ENCODE measurements around the gene TTC32. TPM values are rescaled to one million over a fixed set of nuclear protein-coding genes. Genes with fewer than 3 reads are reported as not detected.
"Not testable (repeated sequence)": the region's sequence is repeated elsewhere in the genome, so short reads cannot be mapped to it uniquely, and the experiment has no call there.

The TTC32 gene
- total and polyA plus RNA-seq, 3 experiments from 2014 or later = 14.1 to 24.2 (median 15.7) TPM

GRCh38 chr2:19895535-19895934 is 6.2 kb downstream of the TTC32 start:
- H3K9me3 ChIP-seq (ENCODE audit: low read length) = no peaks in the 10 kb centered on the region
- peaks cover 46 to 74% (median 62%) of the 10 kb centered on the region in 3 donors for H3K4me1 Mint-ChIP-seq
- H3K4me3 Mint-ChIP-seq = peak overlapping the region in 1 of 7 donors; percentile 27
- H3K27ac ChIP-seq (ENCODE audit: low read depth, low read length) = peak overlapping the region; percentile 34
- H3K9me3 Mint-ChIP-seq = no peaks in the 10 kb centered on the region
- H3K36me3 ChIP-seq (ENCODE audit: insufficient read depth, low read length) = no peaks in the 10 kb centered on the region
- peaks cover 45% of the 10 kb centered on the region for H3K4me1 ChIP-seq (ENCODE audit: insufficient read depth, low read length)
- no peak overlapping the region for H3K4me3 ChIP-seq (ENCODE audit: low read length)
- no peaks in the 10 kb centered on the region for H3K27me3 Mint-ChIP-seq
- no peaks in the 10 kb centered on the region for H3K27me3 ChIP-seq (ENCODE audit: insufficient read depth, low read length, poor library complexity, severe bottlenecking)
- ChIA-PET CTCF (interaction anchor here (1.1 kb wide), 1 partner anchor 9 kb away, joined by 3 read pairs; no protein-coding TSS in a partner anchor), POLR2A (no interaction called here)
- peak overlapping the region in 2 of 8 donors; percentile 39 to 55 for H3K27ac Mint-ChIP-seq
- H3K36me3 Mint-ChIP-seq = peaks cover 0 to 33% (median 9%) of the 10 kb centered on the region in 3 donors
- DNase-seq = no peak

GRCh38 chr2:19894134-19894792 is 7.5 kb downstream of the TTC32 start:
- no peak overlapping the region for H3K27ac ChIP-seq (ENCODE audit: low read depth, low read length)

DNA sequence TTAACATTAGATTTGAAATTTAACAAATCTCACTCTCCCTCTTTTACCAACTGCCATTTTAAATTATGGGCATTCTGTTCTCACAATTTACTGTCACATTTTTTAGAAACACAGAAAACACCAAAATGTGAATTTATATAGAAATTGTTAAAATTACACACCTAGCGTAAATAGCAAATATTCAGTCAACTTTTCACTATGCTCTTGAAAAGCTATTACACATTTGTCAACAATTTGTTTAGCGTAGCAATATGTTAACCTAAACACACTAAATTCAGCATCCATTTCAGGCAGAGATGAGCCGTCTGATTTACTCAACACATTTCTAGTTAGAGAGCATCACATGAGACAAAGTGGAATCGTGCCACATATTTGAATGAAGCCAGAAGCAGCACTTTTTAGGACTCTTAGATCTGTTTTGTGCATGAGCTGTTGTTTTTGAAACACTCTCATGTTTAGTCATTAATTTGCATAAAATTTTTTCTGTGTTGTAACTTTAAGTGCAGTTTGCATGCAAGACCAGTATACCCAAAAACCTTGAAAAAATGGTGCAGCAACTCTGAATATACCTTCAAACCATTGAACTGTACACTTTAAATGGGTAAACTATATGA is 8.2 kb downstream of the TTC32 start:
- Mint-ChIP-seq H3K4me3 (no peak overlapping the region), H3K27ac (peak overlapping the region in 2 of 8 donors; percentile 45 to 68), H3K36me3 (peaks cover 0 to 31% (median 9%) of the 10 kb centered on the region in 3 donors), H3K4me1 (peaks cover 34 to 64% (median 53%) of the 10 kb centered on the region in 3 donors), H3K9me3 (no peaks in the 10 kb centered on the region), H3K27me3 (no peaks in the 10 kb centered on the region)
- Histone ChIP-seq H3K9me3 (ENCODE audit: low read length) (no peaks in the 10 kb centered on the region), H3K4me3 (ENCODE audit: low read length) (no peak overlapping the region), H3K36me3 (ENCODE audit: insufficient read depth, low read length) (no peaks in the 10 kb centered on the region), H3K27me3 (ENCODE audit: insufficient read depth, low read length, poor library complexity, severe bottlenecking) (no peaks in the 10 kb centered on the region), H3K27ac (ENCODE audit: low read depth, low read length) (no peak overlapping the region), H3K4me1 (ENCODE audit: insufficient read depth, low read length) (peaks cover 32% of the 10 kb centered on the region)
- ChIA-PET CTCF (no interaction called here), POLR2A (no interaction called here)
- DNase-seq = no peak

More at GRCh38 chr2:19894134-19894792, 7.5 kb downstream of the TTC32 start:
- ChIA-PET CTCF (no interaction called here), POLR2A (no interaction called here)
- H3K36me3 ChIP-seq (ENCODE audit: insufficient read depth, low read length) = no peaks in the 10 kb centered on the region
- DNase-seq = no peak
- peaks cover 37% of the 10 kb centered on the region for H3K4me1 ChIP-seq (ENCODE audit: insufficient read depth, low read length)
- Mint-ChIP-seq H3K9me3 (no peaks in the 10 kb centered on the region), H3K4me1 (peaks cover 38 to 70% (median 58%) of the 10 kb centered on the region in 3 donors), H3K27me3 (no peaks in the 10 kb centered on the region), H3K27ac (peak overlapping the region in 4 of 8 donors; percentile 9 to 73 (median 50)), H3K36me3 (peaks cover 0 to 32% (median 9%) of the 10 kb centered on the region in 3 donors), H3K4me3 (peak overlapping the region in 1 of 7 donors; percentile 16)
- no peaks in the 10 kb centered on the region for H3K9me3 ChIP-seq (ENCODE audit: low read length)
- H3K4me3 ChIP-seq (ENCODE audit: low read length) = no peak overlapping the region
- H3K27me3 ChIP-seq (ENCODE audit: insufficient read depth, low read length, poor library complexity, severe bottlenecking) = no peaks in the 10 kb centered on the region

GRCh38 chr2:19891971-19892370 is 9.8 kb downstream of the TTC32 start:
- H3K4me3 ChIP-seq (ENCODE audit: low read length); DNase-seq; POLR2A ChIA-PET; CTCF ChIA-PET; H3K4me3 Mint-ChIP-seq; H3K36me3 ChIP-seq (ENCODE audit: insufficient read depth, low read length); H3K27me3 Mint-ChIP-seq; H3K27ac ChIP-seq (ENCODE audit: low read depth, low read length); H3K27me3 ChIP-seq (ENCODE audit: insufficient read depth, low read length, poor library complexity, severe bottlenecking); H3K27ac Mint-ChIP-seq; H3K9me3 ChIP-seq (ENCODE audit: low read length); H3K9me3 Mint-ChIP-seq: not testable (repeated sequence)
- H3K4me1 ChIP-seq (ENCODE audit: insufficient read depth, low read length) = peaks cover 16% of the 10 kb centered on the region
- Mint-ChIP-seq H3K4me1 (peaks cover 22 to 49% (median 38%) of the 10 kb centered on the region in 3 donors), H3K36me3 (peaks cover 0 to 23% (median 8%) of the 10 kb centered on the region in 3 donors)

GRCh38 chr2:19890104-19890503 is 11.7 kb downstream of the TTC32 start:
- H3K4me1 ChIP-seq (ENCODE audit: insufficient read depth, low read length) = peaks cover 4% of the 10 kb centered on the region
- CTCF ChIA-PET = no interaction called here
- H3K4me3 Mint-ChIP-seq = no peak overlapping the region
- no peak overlapping the region for H3K4me3 ChIP-seq (ENCODE audit: low read length)
- no peaks in the 10 kb centered on the region for H3K27me3 Mint-ChIP-seq
- no peaks in the 10 kb centered on the region for H3K9me3 ChIP-seq (ENCODE audit: low read length)
- H3K9me3 Mint-ChIP-seq = no peaks in the 10 kb centered on the region
- peaks cover 0 to 14% (median 5%) of the 10 kb centered on the region in 3 donors for H3K36me3 Mint-ChIP-seq
- no peak overlapping the region for H3K27ac Mint-ChIP-seq
- no peaks in the 10 kb centered on the region for H3K36me3 ChIP-seq (ENCODE audit: insufficient read depth, low read length)
- DNase-seq = no peak
- H3K27me3 ChIP-seq (ENCODE audit: insufficient read depth, low read length, poor library complexity, severe bottlenecking) = no peaks in the 10 kb centered on the region
- no peak overlapping the region for H3K27ac ChIP-seq (ENCODE audit: low read depth, low read length)
- peaks cover 13 to 34% (median 26%) of the 10 kb centered on the region in 3 donors for H3K4me1 Mint-ChIP-seq
- POLR2A ChIA-PET = interaction anchor here (1.4 kb wide), 1 partner anchor 10 kb away, joined by 5 read pairs; no protein-coding TSS in a partner anchor

DNA sequence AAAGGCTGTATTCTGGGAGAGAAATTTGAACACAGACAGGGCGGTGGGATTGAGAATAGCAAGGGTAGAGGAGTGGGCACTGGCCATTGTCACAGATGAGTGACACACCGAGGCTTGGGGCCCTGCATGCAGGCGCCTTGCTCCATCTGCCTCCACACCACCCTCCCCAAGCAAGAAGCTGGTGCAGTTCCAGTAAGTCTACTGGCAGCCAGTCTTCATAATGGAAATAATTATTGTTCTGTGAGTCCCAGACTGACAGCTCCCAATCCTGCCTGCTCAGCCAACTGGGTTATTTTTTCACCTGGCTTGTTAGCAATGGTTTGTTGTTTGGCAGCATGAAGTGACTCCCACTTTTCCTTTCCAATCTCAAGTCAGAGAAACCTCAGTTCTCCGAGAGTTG is 13.0 kb downstream of the TTC32 start:
- H3K4me1 ChIP-seq (ENCODE audit: insufficient read depth, low read length) = no peaks in the 10 kb centered on the region
- no peaks in the 10 kb centered on the region for H3K9me3 ChIP-seq (ENCODE audit: low read length)
- no peaks in the 10 kb centered on the region for H3K27me3 ChIP-seq (ENCODE audit: insufficient read depth, low read length, poor library complexity, severe bottlenecking)
- H3K27ac ChIP-seq (ENCODE audit: low read depth, low read length) = no peak overlapping the region
- H3K27ac Mint-ChIP-seq = peak overlapping the region in 1 of 8 donors; percentile 54
- CTCF ChIA-PET = no interaction called here
- H3K36me3 Mint-ChIP-seq = peaks cover 0 to 12% (median 1%) of the 10 kb centered on the region in 3 donors
- H3K36me3 ChIP-seq (ENCODE audit: insufficient read depth, low read length) = no peaks in the 10 kb centered on the region
- H3K4me3 Mint-ChIP-seq = no peak overlapping the region
- POLR2A ChIA-PET = no interaction called here
- no peaks in the 10 kb centered on the region for H3K9me3 Mint-ChIP-seq
- DNase-seq = no peak
- no peak overlapping the region for H3K4me3 ChIP-seq (ENCODE audit: low read length)
- H3K27me3 Mint-ChIP-seq = no peaks in the 10 kb centered on the region
- peaks cover 4 to 23% (median 16%) of the 10 kb centered on the region in 3 donors for H3K4me1 Mint-ChIP-seq

DNA sequence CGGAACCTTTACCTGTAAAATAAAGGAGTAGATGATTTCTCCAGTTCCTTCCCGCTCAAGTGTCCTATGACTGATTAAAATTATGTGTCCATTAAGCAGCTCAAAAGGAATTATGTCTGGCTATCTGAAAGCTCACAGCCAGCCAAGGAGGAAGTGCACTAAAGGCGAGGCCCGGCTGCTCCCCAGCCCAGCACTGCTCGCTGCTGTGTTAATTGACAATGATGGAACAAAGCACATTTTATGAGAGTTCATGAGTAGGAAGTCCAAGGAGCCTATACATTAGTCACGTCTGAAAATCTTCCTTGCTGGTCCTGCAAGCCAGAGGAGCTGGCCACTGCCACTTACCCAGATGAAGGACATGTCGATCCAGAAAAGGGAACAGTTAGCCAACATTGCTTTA is 14.3 kb downstream of the TTC32 start:
- H3K4me1 Mint-ChIP-seq = peaks cover 4 to 14% (median 11%) of the 10 kb centered on the region in 3 donors
- ChIA-PET POLR2A (no interaction called here), CTCF (interaction anchor here (0.9 kb wide), 1 partner anchor 8 kb away, joined by 3 read pairs; no protein-coding TSS in a partner anchor)
- H3K27ac ChIP-seq (ENCODE audit: low read depth, low read length) = no peak overlapping the region
- H3K4me3 ChIP-seq (ENCODE audit: low read length) = no peak overlapping the region
- no peak overlapping the region for H3K4me3 Mint-ChIP-seq
- no peaks in the 10 kb centered on the region for H3K36me3 ChIP-seq (ENCODE audit: insufficient read depth, low read length)
- peaks cover 0 to 11% (median 1%) of the 10 kb centered on the region in 3 donors for H3K36me3 Mint-ChIP-seq
- no peaks in the 10 kb centered on the region for H3K27me3 Mint-ChIP-seq
- H3K4me1 ChIP-seq (ENCODE audit: insufficient read depth, low read length) = no peaks in the 10 kb centered on the region
- H3K9me3 Mint-ChIP-seq = no peaks in the 10 kb centered on the region
- DNase-seq = no peak
- H3K27me3 ChIP-seq (ENCODE audit: insufficient read depth, low read length, poor library complexity, severe bottlenecking) = no peaks in the 10 kb centered on the region
- peak overlapping the region in 1 of 8 donors; percentile 9 for H3K27ac Mint-ChIP-seq
- no peaks in the 10 kb centered on the region for H3K9me3 ChIP-seq (ENCODE audit: low read length)

- H3K27me3 Mint-ChIP-seq = no peaks in the 10 kb centered on the region
- no peak for DNase-seq
- H3K4me3 ChIP-seq (ENCODE audit: low read length) = no peak overlapping the region
- H3K4me1 Mint-ChIP-seq = peaks cover 0 to 7% (median 5%) of the 10 kb centered on the region in 3 donors
- ChIA-PET CTCF (no interaction called here), POLR2A (no interaction called here)
- no peak overlapping the region for H3K27ac Mint-ChIP-seq
- no peaks in the 10 kb centered on the region for H3K9me3 Mint-ChIP-seq
- no peaks in the 10 kb centered on the region for H3K4me1 ChIP-seq (ENCODE audit: insufficient read depth, low read length)
- H3K9me3 ChIP-seq (ENCODE audit: low read length) = no peaks in the 10 kb centered on the region
- no peak overlapping the region for H3K27ac ChIP-seq (ENCODE audit: low read depth, low read length)
- no peaks in the 10 kb centered on the region for H3K27me3 ChIP-seq (ENCODE audit: insufficient read depth, low read length, poor library complexity, severe bottlenecking)
- peaks cover 0 to 6% (median 3%) of the 10 kb centered on the region in 3 donors for H3K36me3 Mint-ChIP-seq
- no peaks in the 10 kb centered on the region for H3K36me3 ChIP-seq (ENCODE audit: insufficient read depth, low read length)
- H3K4me3 Mint-ChIP-seq = no peak overlapping the region
Observed at GRCh38 chr2:19886261-19886660, 15.5 kb downstream of the TTC32 start.

All from CD8-positive, alpha-beta memory T cell (primary cell).